IPS DF 6.9 (cell line): Measurements from ENCODE around the gene NCBP2L.

Experiments used
- DNase-seq: peaks from one replicate; pipeline ENCODE4 v3.0.0-alpha.2; 2013; ENCODE audit warnings: low read depth, low spot score
- H3K27ac ChIP-seq: one replicate; pipeline ENCODE4 v1.5.1; 2013; ENCODE audit warnings: low read length, control low read depth
- H3K27me3 ChIP-seq: 2 replicates; pipeline ENCODE4 v1.6.1; 2013; ENCODE audit warnings: mild to moderate bottlenecking, low read length; ENCODE audit not compliant: control insufficient read depth, insufficient read depth
- H3K36me3 ChIP-seq: 2 replicates; pipeline ENCODE4 v1.6.1; 2013; ENCODE audit warnings: low read length; ENCODE audit not compliant: control insufficient read depth, insufficient read depth
- H3K4me1 ChIP-seq: 2 replicates; pipeline ENCODE4 v1.6.1; 2013; ENCODE audit warnings: low read length; ENCODE audit not compliant: control insufficient read depth, insufficient read depth
- H3K4me3 ChIP-seq: 2 replicates; pipeline ENCODE4 v1.5.1; 2013; ENCODE audit warnings: mild to moderate bottlenecking, low read length
- H3K9me3 ChIP-seq: 2 replicates; pipeline ENCODE4 v1.6.1; 2013; ENCODE audit warnings: low read length, inconsistent platforms; ENCODE audit not compliant: control insufficient read depth, insufficient read depth
- WGBS: extraction: QIAGEN DNeasy Blood & Tissue Kit; methylation state at CpG from one replicate; pipeline ENCODE4 v1.1.7; 2013; ENCODE audit warnings: mixed read lengths, missing lambda C conversion rate; ENCODE audit not compliant: insufficient read length, insufficient coverage; 5-methylcytosine and 5-hydroxymethylcytosine counted together

NCBP2L gene

DNA sequence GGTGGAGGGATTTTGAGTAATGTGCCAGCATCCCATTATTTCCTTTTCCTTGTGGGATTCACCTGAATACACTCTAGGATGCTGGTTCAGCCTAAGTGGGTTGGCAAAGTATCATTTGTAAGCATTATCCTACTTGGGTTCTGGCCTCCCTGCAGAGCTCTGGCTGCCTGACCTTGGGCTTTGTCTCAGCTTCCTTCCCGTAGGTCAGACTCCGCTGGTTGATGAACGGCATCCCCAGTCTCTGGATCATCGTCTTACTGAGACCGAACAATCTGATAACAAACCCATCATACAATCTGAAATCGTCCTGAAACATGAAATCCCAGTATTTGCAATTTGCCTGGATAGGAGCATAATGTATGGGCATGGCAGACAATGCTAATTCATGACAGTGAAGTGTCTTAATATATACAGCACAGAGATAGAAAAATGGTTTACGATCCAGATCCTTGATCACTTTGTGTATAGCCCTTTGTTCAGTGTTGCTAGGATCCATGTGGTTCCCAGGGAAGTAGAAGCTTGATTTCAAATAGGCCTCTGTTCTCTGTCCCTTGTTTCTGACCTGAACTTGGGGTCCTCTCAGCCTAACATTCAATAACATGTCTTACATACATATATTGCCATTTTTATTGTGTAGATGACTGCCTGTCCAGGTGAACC is 53.7 kb downstream of the NCBP2L start:
- Histone ChIP-seq H3K36me3 (no peaks in the 10 kb centered on the region), H3K27me3 (peaks cover 8% of the 10 kb centered on the region), H3K27ac (no peak overlapping the region), H3K9me3 (no peaks in the 10 kb centered on the region), H3K4me1 (no peaks in the 10 kb centered on the region), H3K4me3 (no peak overlapping the region)
- DNase-seq: no peak
- WGBS: no CpG with 5 or more reads among the region's 7 CpGs

GRCh38 chrX:107834275-107835201 is 57.0 kb downstream of the NCBP2L start:
- H3K27ac ChIP-seq: no peak overlapping the region
- H3K36me3 ChIP-seq: no peaks in the 10 kb centered on the region
- DNase-seq: no peak
- H3K4me1 ChIP-seq: no peaks in the 10 kb centered on the region
- H3K9me3 ChIP-seq: no peaks in the 10 kb centered on the region
- no peaks in the 10 kb centered on the region for H3K27me3 ChIP-seq
- no CpG with 5 or more reads among the region's 3 CpGs for WGBS
- no peak overlapping the region for H3K4me3 ChIP-seq

DNA sequence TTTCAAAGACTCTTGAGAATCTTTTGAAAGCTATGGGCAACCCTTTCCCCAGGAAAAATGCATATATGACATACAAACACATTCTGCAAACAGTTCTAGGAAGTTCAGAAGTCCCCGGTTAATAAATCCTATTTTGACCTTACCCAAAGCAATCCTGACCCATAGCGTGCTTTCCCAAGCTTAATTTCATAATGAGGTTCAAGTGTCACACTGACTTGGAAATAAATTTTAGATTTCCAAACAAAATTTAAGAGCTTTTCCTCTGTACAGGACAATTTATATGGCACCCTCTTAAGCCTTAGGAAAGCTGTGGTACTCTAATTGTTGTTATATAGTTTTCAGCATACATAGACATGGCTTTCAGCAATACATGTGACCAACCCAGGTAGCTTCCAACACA is 59.4 kb downstream of the NCBP2L start:
- Histone ChIP-seq H3K36me3 (no peaks in the 10 kb centered on the region), H3K9me3 (no peaks in the 10 kb centered on the region), H3K27me3 (no peaks in the 10 kb centered on the region), H3K4me1 (no peaks in the 10 kb centered on the region), H3K27ac (no peak overlapping the region), H3K4me3 (no peak overlapping the region)
- DNase-seq: no peak
- no CpG with 5 or more reads among the region's 2 CpGs for WGBS

- no peak for DNase-seq
- no CpG with 5 or more reads among the region's 15 CpGs for WGBS
- no peaks in the 10 kb centered on the region for H3K4me1 ChIP-seq
- H3K4me3 ChIP-seq: no peak overlapping the region
- no peaks in the 10 kb centered on the region for H3K9me3 ChIP-seq
- no peaks in the 10 kb centered on the region for H3K27me3 ChIP-seq
- no peak overlapping the region for H3K27ac ChIP-seq
- H3K36me3 ChIP-seq: no peaks in the 10 kb centered on the region
These were observed 63.4 kb downstream of the NCBP2L start for GRCh38 chrX:107840971-107841370.

GRCh38 chrX:107842715-107843400 is 65.3 kb downstream of the NCBP2L start:
- WGBS: no CpG with 5 or more reads among the region's 6 CpGs

More at GRCh38 chrX:107842715-107843400, 65.3 kb downstream of the NCBP2L start:
- DNase-seq: no peak
- Histone ChIP-seq H3K27ac (no peak overlapping the region), H3K9me3 (no peaks in the 10 kb centered on the region), H3K36me3 (no peaks in the 10 kb centered on the region), H3K27me3 (no peaks in the 10 kb centered on the region), H3K4me3 (no peak overlapping the region), H3K4me1 (no peaks in the 10 kb centered on the region)
